ENCODE results near the gene SH3GLB1.

GRCh38 chr1:86750530-86750929 lies 46.2 kb downstream of the SH3GLB1 start:
- TF ChIP-seq PAX5 (IDR thresholded peaks at IDR 0.05; ENCODE audit: insufficient read depth, low read length, severe bottlenecking) (no peak), POLR2AphosphoS5 (IDR thresholded peaks at IDR 0.05; ENCODE audit: low read depth, low read length) (no peak)
